ENCODE results near the gene YJEFN3. TPM values are rescaled to one million over a fixed set of nuclear protein-coding genes. Genes with fewer than 3 reads are reported as not detected.

Gene YJEFN3
- total and polyA plus RNA-seq, 4 donors = 0.19 to 0.88 (median 0.63) TPM

DNA sequence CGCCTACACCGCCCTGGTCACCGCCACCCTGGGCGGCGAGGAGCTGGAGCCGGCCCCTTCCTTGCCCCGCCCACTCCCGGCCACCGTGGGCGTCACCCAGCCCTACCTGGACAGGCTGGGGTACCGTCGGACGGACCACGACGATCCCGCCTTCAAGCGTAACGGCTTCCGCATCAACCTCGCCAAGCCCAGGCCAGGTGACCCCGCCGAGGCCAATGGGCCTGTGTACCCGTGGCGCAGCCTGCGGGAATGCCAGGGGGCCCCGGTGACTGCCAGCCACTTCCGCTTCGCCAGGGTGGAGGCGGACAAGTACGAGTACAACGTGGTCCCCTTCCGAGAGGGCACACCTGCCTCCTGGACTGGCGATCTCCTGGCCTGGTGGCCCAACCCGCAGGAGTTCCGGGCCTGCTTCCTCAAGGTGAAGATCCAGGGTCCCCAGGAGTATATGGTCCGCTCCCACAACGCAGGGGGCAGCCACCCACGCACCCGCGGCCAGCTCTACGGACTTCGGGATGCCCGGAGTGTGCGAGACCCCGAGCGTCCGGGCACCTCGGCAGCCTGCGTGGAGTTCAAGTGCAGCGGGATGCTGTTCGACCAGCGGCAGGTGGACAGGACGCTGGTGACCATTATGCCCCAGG is 16.4 kb downstream of the YJEFN3 start:
- Histone ChIP-seq H3K4me1 (ENCODE audit: control insufficient read depth in 4 of 4, insufficient read depth in 4 of 4, low read length in 3 of 4) (peaks cover 0 to 9% (median 4%) of the 10 kb centered on the region in 4 donors), H3K4me3 (ENCODE audit: low read depth in 1 of 3, low read length in 3 of 3) (no peak overlapping the region), H3K9me3 (ENCODE audit: control insufficient read depth in 4 of 4, low read length in 3 of 4) (peaks cover 0 to 3% (median 0%) of the 10 kb centered on the region in 4 donors), H3K9ac (ENCODE audit: low read depth in 1 of 2, low read length in 2 of 2) (no peak overlapping the region), H3K36me3 (ENCODE audit: control insufficient read depth in 4 of 4, insufficient read depth in 3 of 4, low read depth in 1 of 4, low read length in 3 of 4) (no peaks in the 10 kb centered on the region), H3K27me3 (ENCODE audit: control insufficient read depth in 4 of 4, insufficient read depth in 4 of 4, low read length in 3 of 4) (peaks cover 0 to 6% (median 2%) of the 10 kb centered on the region in 4 donors), H3K27ac (ENCODE audit: low read depth in 1 of 2, low read length in 2 of 2) (no peak overlapping the region)
- no peak for TF ChIP-seq TAF1 (conservative IDR thresholded peaks at IDR 0.05)
- no peak for TF ChIP-seq GABPA (IDR thresholded peaks at IDR 0.05 in 1 of 2, conservative IDR thresholded peaks at IDR 0.05 in 1 of 2)
- TF ChIP-seq JUND (IDR thresholded peaks at IDR 0.05) = no peak
- TF ChIP-seq FOXA2 (IDR thresholded peaks at IDR 0.05) = no peak
- TF ChIP-seq MAX (IDR thresholded peaks at IDR 0.05) = no peak
- no peak for TF ChIP-seq REST (IDR thresholded peaks at IDR 0.05)
- no peak for TF ChIP-seq RAD21 (IDR thresholded peaks at IDR 0.05)
- no peak for TF ChIP-seq ZBTB33 (IDR thresholded peaks at IDR 0.05)
- TF ChIP-seq EGR1 (IDR thresholded peaks at IDR 0.05; ENCODE audit: low read depth in 2 of 2) = no peak
- no peak for TF ChIP-seq YY1 (IDR thresholded peaks at IDR 0.05)
- TF ChIP-seq SP1 (IDR thresholded peaks at IDR 0.05) = no peak
- TF ChIP-seq HNF4G (IDR thresholded peaks at IDR 0.05) = no peak
- TF ChIP-seq, protein P1, sequence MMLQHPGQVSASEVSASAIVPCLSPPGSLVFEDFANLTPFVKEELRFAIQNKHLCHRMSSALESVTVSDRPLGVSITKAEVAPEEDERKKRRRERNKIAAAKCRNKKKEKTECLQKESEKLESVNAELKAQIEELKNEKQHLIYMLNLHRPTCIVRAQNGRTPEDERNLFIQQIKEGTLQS (IDR thresholded peaks at IDR 0.05) = no peak
- TF ChIP-seq, protein P2, sequence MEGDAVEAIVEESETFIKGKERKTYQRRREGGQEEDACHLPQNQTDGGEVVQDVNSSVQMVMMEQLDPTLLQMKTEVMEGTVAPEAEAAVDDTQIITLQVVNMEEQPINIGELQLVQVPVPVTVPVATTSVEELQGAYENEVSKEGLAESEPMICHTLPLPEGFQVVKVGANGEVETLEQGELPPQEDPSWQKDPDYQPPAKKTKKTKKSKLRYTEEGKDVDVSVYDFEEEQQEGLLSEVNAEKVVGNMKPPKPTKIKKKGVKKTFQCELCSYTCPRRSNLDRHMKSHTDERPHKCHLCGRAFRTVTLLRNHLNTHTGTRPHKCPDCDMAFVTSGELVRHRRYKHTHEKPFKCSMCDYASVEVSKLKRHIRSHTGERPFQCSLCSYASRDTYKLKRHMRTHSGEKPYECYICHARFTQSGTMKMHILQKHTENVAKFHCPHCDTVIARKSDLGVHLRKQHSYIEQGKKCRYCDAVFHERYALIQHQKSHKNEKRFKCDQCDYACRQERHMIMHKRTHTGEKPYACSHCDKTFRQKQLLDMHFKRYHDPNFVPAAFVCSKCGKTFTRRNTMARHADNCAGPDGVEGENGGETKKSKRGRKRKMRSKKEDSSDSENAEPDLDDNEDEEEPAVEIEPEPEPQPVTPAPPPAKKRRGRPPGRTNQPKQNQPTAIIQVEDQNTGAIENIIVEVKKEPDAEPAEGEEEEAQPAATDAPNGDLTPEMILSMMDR (IDR thresholded peaks at IDR 0.05; ENCODE audit: low read depth, low read length, missing input control) = no peak
- no peak for TF ChIP-seq NR2F2 (IDR thresholded peaks at IDR 0.05)
- TF ChIP-seq RXRA (IDR thresholded peaks at IDR 0.05) = no peak
- no peak for TF ChIP-seq FOXA1 (IDR thresholded peaks at IDR 0.05)
- TF ChIP-seq HNF4A (conservative IDR thresholded peaks at IDR 0.05) = no peak
- 90% methylated on average over 53 of the region's 53 CpGs for WGBS
- no peak for DNase-seq (ENCODE audit: low spot score)
